ENCODE data around the gene ALDH2. TPM values are rescaled to one million over a fixed set of nuclear protein-coding genes. Genes with fewer than 3 reads are reported as not detected.
A peak's percentile ranks its signal among the peaks of the same experiment; 100 is the strongest.
"Not testable (repeated sequence)": the region's sequence is repeated elsewhere in the genome, so short reads cannot be mapped to it uniquely, and the experiment has no call there.

ALDH2 gene
- total RNA-seq, 1 donor from 2014 or later: 66.4 TPM

- Histone ChIP-seq H3K27ac (no peak overlapping the region), H3K36me3 (no peaks in the 10 kb centered on the region), H3K27me3 (no peaks in the 10 kb centered on the region), H3K9me3 (no peaks in the 10 kb centered on the region), H3K4me3 (no peak overlapping the region), H3K4me1 (peaks cover 4 to 22% of the 10 kb centered on the region in 2 donors)
- no peak for TF ChIP-seq CTCF (IDR thresholded peaks at IDR 0.05)
- intact Hi-C loops (cut with DNase I): no loop called here
- no peak for DNase-seq (ENCODE audit: low spot score in 2 of 2)
Measured at GRCh38 chr12:111759991-111760390, 6.7 kb upstream of the ALDH2 start.

- intact Hi-C loops (cut with DNase I): no loop called here
- no peak overlapping the region for H3K27ac ChIP-seq
Measured at GRCh38 chr12:111761099-111761498, 5.6 kb upstream of the ALDH2 start.

GRCh38 chr12:111761706-111762105, 5.0 kb upstream of the ALDH2 start:
- DNase-seq (ENCODE audit: low spot score in 2 of 2): no peak
- no peak overlapping the region for H3K4me3 ChIP-seq
- H3K36me3 ChIP-seq: no peaks in the 10 kb centered on the region
- H3K27ac ChIP-seq: no peak overlapping the region
- no peak for TF ChIP-seq CTCF (IDR thresholded peaks at IDR 0.05)
- intact Hi-C loops (cut with DNase I): no loop called here
- no peaks in the 10 kb centered on the region for H3K9me3 ChIP-seq
- H3K27me3 ChIP-seq: no peaks in the 10 kb centered on the region
- H3K4me1 ChIP-seq: peaks cover 4 to 21% of the 10 kb centered on the region in 2 donors

More at GRCh38 chr12:111761099-111761498, 5.6 kb upstream of the ALDH2 start:
- Histone ChIP-seq H3K27me3 (no peaks in the 10 kb centered on the region), H3K9me3 (no peaks in the 10 kb centered on the region), H3K4me1 (peaks cover 4 to 22% of the 10 kb centered on the region in 2 donors), H3K4me3 (no peak overlapping the region), H3K36me3 (no peaks in the 10 kb centered on the region)
- DNase-seq (ENCODE audit: low spot score in 2 of 2): no peak
- no peak for TF ChIP-seq CTCF (IDR thresholded peaks at IDR 0.05)

DNA sequence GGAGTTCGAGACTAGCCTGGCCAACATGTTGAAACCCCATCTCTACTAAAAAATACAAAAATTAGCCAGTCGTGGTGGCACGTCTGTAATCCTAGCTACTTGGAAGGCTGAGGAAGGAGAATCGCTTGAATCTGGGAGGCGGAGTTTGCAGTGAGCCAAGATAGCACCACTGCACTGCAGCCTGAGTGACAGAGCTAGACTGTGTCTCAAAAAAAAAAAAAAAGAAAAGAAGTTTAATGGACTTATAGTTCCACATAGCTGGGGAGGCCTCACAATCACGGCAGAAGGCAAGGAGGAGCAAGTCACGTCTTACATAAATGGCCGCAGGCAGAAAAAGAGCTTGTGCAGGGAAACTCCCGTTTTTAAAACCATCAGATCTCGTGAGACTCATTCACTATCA, 3.2 kb upstream of the ALDH2 start:
- DNase-seq (ENCODE audit: low spot score in 2 of 2); H3K27ac ChIP-seq; intact Hi-C loops (cut with DNase I); H3K4me3 ChIP-seq; H3K4me1 ChIP-seq; H3K36me3 ChIP-seq; H3K9me3 ChIP-seq; H3K27me3 ChIP-seq: not testable (repeated sequence)

DNA sequence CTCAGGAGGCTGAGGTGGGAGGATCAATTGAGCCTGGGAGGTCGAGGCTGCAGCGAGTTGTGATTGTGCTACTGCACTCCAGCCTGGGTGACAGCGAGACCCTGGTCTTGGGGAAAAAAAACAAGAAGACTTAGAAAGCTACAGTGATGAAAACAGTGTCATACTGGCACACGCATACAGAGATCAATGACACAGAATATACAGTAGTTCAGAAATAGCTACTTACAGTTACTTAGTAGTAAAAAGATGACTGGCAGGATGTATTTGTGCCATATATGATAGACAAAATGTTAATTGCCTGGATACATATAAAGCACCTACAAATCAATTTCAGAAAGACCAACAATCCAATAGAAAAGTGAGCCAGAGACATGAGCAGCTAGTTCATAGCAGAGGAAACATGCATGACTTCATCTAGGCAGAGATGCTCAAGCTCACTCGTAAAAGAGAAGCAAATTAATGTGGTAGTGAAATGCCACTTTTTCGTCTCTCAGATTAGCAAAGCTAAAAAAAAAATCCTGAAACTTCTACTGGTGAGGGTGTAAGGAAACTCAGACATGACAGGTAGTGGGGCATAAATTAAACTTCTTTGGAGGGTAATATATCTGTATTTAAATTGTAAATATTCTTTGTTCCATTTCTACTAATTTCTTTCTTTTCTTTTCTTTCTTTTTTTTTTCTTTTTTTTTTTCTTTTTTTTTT, 2.5 kb upstream of the ALDH2 start:
- no peaks in the 10 kb centered on the region for H3K9me3 ChIP-seq
- intact Hi-C loops (cut with DNase I): no loop called here
- TF ChIP-seq CTCF (IDR thresholded peaks at IDR 0.05): no peak

GRCh38 chr12:111767362-111768158, 827 bp downstream of the ALDH2 start:
- H3K4me1 ChIP-seq: peaks cover 10 to 21% of the 10 kb centered on the region in 2 donors
- no peaks in the 10 kb centered on the region for H3K9me3 ChIP-seq
- peak overlapping the region; percentile 88 to 99 for H3K4me3 ChIP-seq
- peak overlapping the region; percentile 88 to 92 for H3K27ac ChIP-seq
- TF ChIP-seq CTCF (IDR thresholded peaks at IDR 0.05): no peak
- no peaks in the 10 kb centered on the region for H3K36me3 ChIP-seq
- H3K27me3 ChIP-seq: no peaks in the 10 kb centered on the region
- DNase-seq (ENCODE audit: low spot score in 2 of 2): no peak
- intact Hi-C loops (cut with DNase I): loop anchor here (2.0 kb wide), 1 partner anchor 73 kb away; no protein-coding TSS in a partner anchor

More for the DNA sequence above, 2.5 kb upstream of the ALDH2 start:
- Histone ChIP-seq H3K4me1 (peaks cover 10 to 15% of the 10 kb centered on the region in 2 donors), H3K4me3 (no peak overlapping the region), H3K27ac (no peak overlapping the region), H3K27me3 (no peaks in the 10 kb centered on the region), H3K36me3 (no peaks in the 10 kb centered on the region)
- no peak for DNase-seq (ENCODE audit: low spot score in 2 of 2)

All from ascending aorta (tissue), 2 donors.